ENCODE data around the gene HYAL1. TPM values are rescaled to one million over a fixed set of nuclear protein-coding genes. Genes with fewer than 3 reads are reported as not detected.

The HYAL1 gene
- 1.9 and 4.8 TPM in 2 replicates for polyA plus RNA-seq (2014; cell fraction: cytosol; rRNA removed)
- 2.0 and 2.5 TPM in 2 replicates for polyA plus RNA-seq (2014; cell fraction: nucleus; rRNA removed)

DNA sequence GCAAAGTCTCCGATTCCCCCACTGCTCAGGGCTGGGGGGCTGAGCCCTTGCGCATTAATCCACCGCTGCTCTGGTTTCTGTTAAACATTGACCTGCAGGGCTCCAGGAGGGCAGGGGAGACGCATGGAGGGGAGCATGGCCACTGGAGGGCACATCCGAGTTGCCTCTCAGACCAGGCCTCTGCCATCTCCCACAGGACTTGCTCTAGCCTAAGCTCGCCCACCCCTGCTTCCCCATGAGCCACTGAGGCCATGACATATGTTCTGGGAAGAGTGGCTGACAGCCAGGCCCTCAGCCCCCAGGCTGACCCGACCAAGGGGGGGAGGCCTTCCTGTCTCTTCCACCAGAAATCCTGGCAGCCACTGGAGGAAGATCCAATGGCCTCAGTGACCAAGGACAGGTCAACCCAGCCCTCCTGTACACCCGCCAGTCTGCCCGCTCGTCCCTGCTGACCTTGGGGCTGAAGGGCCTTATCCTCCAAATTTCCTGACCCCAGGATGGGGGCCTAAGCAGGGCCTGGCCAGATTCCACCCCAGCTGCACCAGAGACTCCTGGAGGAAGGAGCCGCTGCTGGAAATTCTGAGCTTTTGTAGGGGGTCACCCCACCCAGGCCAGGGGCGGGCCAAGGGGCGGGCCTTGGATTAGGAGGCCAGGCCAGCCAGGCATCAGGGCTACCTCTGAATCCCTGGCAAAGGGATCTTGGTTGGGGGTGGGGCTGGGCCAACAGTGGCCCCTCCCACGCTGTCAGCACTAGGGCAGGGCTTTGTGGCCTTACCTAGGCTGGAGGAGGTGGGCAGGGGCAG, at the start of gene HYAL1:
TSS of gene HYAL1 (minus strand) at position 562 of the 803 bp plus-strand sequence. CDS start 618 bp downstream, outside the sequence.
- peak; percentile 71 for DNase-seq (ENCODE audit: low spot score)

GRCh38 chr3:50352781-50353180, 49.4 kb upstream of the HYAL1 start:
- DNase-seq (ENCODE audit: low spot score): no peak

DNA sequence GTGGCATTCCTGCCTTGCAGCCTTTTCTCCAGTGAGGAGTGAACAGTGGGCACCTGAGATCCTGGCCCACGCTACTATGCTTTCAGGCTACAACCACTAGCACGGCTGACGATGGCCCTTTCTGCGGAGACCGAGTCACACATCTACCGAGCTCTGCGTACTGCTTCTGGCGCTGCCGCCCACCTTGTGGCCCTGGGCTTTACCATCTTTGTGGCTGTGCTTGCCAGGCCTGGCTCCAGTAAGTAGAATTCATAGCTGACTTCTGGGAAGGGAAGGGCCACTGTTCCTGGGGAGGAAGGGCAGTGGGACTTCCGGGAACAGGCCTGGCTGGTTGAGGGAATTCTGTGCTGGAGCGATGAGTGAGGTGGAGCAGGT, 47.9 kb upstream of the HYAL1 start:
- DNase-seq (ENCODE audit: low spot score): no peak

GRCh38 chr3:50350527-50351322, 47.4 kb upstream of the HYAL1 start, which contains the start of the genes CYB561D2 and NPRL2:
Gene CYB561D2, plus strand, starts transcription at chr3:50350862. Its CDS starts 572 bp downstream, at chr3:50351434.
Gene NPRL2, minus strand, starts transcription at chr3:50350775. Its CDS starts 123 bp downstream, at chr3:50350652.
- DNase-seq (ENCODE audit: low spot score): peak; percentile 91

GRCh38 chr3:50350213-50350526, 46.8 kb upstream of the HYAL1 start:
- no peak for DNase-seq (ENCODE audit: low spot score)

DNA sequence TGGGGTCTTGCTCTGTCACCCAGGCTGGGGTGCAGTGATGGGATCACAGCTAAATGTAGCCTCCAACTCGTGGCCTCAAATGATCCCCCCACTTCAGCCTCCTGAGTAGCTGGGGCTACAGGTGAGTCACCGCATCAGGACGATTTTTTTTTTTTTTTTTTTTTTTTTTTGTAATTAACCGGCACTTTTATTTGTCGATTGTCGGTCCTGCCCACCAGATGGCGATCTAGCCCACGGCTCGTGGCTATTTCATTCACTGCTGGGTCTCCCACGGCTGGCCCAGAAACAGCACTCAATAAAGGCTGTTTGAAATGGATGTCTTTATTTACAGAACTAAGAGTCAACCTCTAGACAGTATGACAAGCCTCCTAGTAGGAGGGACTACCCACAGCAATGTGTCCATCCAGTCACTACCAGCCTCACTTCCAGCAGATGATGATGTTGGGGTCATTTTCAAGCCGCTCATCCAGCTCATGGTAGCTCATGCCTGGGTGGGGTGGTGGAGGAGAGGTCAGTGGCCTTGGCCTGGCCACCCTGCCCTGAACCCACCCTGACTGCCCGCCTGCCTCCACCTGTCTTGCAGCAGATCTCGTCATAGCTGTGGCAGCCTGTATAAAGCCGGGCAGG, 43.9 kb upstream of the HYAL1 start:
- peak; percentile 59 for DNase-seq (ENCODE audit: low spot score)

DNA sequence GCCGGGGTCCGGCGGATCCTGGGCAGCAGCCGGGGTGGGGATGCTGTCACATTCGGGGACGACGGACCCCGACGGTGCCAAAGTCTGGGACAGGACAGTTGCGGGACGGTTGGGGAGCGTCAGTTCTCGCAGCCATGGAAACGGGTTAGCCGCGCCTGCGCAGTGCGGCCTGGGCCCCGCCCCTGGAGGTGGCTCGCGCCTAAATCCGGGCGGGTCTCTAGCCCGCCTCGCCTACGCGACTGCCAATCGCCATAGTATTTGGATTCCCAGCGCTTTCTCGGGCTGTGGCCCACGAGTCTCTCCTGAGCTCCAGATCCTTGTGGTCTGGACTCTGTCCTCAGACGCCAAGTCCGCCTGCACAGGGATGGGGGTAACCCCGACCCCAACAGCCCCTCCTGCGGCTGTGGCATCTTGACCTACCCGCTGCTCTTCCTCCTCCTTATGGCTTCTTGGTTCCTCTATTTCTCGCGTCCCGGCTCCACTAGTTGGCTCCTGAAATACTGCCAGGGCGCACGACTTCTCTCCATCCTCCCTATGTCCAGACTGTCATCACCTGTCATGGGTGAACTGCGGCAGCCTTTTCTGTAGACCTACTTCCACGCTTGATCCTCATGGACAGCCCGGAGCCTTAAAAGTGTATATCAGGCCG, 42.3 kb upstream of the HYAL1 start, which contains the start of gene ZMYND10:
TSS of gene ZMYND10 (minus strand) at position 147 of the 649 bp plus-strand sequence. CDS start 153 bp downstream, outside the sequence.
- DNase-seq (ENCODE audit: low spot score): no peak

DNA sequence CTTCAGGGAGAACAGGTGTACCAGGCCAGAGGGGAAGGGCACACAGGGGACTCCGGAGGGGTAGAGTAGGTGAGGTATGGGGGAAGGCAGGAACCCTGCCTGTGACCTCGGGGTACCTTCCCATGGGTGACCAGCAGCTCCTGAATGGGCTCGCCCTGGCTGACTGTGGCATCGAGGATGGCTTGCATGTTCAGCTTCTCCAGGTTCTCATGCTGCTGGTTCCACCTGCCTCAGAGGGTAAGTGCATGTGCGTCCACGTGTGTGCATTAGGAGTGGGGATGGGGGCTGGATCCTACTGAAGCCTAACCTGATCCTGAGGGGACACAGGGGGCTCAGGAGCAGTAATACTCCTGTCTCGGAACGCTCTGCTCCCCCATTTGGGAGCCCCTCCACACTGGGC, 41.6 kb upstream of the HYAL1 start:
- no peak for DNase-seq (ENCODE audit: low spot score)

GRCh38 chr3:50342813-50343633, 39.6 kb upstream of the HYAL1 start:
- DNase-seq (ENCODE audit: low spot score): no peak

DNA sequence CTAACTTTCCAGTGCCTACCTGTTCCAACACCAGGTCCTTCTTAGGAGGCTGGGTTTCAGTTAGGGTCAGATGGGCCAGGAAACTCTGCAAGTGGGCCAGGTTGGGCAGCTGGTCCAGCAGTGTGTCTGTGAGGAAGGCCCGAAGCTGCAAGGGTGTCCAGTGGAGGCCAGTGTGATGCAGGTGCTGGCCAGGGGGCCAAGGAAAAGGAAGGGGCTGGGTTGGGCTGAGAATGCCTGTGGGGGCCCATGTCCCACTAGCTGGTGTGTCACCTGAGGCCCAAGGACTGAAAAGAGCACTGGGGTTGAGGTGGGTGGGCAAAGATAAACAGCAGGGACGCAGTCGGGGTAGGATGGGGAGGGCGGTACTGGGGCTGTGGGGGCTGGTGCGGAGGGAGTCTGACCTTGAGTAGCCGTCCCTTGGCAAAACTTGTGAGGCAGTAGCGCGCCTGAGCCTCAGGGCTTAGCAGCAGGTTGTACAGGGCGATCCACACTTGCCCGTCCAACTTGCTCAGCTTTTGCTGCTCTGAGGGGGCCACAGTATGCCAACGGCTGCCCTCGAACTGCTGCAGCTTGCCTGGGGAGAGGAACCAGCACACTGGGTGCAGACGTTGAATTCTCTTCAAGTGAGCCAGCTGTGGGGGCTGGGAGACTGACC, 38.7 kb upstream of the HYAL1 start:
- no peak for DNase-seq (ENCODE audit: low spot score)

GRCh38 chr3:50341537-50341936, 38.2 kb upstream of the HYAL1 start:
- no peak for DNase-seq (ENCODE audit: low spot score)

DNA sequence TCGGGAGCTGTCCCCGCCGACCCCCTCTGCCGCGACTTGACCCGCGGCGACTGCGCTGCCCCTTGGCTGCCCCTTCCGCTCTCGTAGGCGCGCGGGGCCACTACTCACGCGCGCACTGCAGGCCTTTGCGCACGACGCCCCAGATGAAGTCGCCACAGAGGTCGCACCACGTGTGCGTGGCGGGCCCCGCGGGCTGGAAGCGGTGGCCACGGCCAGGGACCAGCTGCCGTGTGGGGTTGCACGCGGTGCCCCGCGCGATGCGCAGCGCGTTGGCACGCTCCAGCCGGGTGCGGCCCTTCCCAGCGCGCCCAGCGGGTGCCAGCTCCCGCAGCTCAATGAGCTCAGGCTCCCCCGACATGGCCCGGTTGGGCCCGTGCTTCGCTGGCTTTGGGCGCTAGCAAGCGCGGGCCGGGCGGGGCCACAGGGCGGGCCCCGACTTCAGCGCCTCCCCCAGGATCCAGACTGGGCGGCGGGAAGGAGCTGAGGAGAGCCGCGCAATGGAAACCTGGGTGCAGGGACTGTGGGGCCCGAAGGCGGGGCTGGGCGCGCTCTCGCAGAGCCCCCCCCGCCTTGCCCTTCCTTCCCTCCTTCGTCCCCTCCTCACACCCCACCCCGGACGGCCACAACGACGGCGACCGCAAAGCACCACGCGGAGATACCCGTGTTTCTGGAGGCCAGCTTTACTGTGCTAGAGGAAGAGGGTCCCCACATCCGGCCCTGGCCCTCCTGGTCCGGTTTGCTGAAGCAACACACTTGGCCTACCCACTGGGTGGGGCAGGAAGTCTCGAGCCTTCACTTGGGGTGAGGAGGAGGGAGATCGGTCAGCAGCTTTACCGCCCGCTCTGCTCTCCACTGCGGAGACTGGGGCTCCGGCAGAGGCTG, 37.3 kb upstream of the HYAL1 start, which contains the start of gene RASSF1:
TSS of gene RASSF1 (minus strand) at position 389 of the 882 bp plus-strand sequence. CDS start at position 358, 31 bp downstream.
- DNase-seq (ENCODE audit: low spot score): no peak

- no peak for DNase-seq (ENCODE audit: low spot score)
These were observed 36.7 kb upstream of the HYAL1 start for GRCh38 chr3:50340147-50340447.

DNA sequence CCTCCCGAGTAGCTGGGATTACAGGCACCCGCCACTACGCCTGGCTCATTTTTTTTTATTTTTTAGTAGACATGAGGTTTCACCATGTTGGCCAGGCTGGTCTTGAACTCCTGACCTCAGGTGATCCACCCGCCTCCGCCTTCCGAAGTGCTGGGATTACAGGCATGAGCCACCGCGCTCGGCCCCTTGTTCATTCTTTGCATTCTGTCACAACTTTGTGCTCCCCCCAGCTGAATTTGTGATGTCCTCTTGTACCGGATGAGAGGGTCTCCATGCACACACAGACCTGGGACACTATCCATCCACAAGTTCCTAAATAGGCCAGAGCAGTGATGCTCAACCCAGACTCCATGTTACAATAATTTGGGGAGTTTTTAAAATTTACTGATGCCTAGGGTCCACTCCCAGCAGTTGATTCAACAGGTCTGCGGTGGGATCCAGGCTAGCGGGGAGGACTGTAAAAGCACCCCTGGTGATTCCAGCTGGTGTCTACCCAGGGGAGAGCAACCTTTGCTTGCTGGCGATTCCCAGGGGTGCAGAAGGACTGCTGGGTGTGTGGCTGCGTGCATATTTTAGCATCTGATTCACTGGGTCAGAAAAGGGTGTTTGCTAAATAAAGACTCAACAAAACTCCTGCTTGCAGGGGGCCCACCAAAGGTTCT, 36.2 kb upstream of the HYAL1 start:
- no peak for DNase-seq (ENCODE audit: low spot score)

DNA sequence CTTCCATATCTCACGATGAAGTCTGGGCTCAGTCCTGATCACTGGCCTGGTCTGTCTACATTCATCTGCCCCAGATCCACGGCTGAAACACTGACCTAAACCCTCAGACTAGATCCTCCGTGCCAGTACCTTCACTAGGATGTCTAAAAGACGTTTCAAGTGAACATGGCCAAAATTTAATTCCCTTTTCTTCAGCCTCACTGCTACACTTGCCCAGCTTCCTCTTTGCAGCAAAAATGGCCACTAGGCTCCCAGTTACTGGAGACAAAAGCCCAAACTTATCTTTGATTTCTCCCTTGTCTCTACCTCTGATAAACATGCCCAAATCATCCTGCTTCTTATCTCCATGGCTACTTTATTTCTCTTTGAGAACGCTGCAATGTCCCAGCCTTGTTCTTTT, 35.6 kb upstream of the HYAL1 start:
- no peak for DNase-seq (ENCODE audit: low spot score)

GRCh38 chr3:50337175-50337861, 33.9 kb upstream of the HYAL1 start:
- peak; percentile 98 for DNase-seq (ENCODE audit: low spot score)

DNA sequence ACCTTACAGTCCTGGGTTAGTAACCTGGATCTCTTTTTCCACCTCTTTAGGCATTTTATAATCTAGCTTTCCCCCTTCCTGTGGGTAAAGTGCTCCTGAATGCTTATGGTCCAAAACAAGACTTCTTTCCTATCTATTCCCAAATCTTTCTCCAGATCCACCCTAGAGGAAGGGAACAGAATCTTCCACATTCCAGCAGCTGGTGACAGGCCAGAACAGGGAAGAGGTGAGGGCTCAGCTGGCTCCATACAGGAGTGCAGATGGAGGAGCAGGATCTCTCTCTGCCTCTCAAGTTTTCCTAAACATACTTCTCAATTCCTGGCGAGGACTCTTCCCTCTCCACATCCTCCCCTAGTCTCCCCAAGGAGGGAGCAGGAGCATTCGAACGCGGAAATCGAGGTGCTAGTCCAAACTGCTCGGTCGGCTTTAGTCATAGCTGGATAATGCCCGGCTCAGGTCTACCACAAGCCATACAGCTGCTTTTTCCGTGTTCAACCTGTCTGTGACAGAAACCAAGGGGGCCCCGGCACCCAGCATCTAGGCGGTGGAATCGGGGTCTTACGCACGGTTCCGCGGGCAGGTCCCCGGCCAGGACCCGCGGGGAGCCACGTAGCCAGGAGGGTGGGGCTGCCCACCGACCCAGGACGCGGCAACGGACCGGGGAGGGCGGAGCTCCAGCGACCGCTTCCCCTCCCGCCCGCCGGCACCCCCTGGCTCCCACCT, 33.2 kb upstream of the HYAL1 start:
- peak; percentile 23 for DNase-seq (ENCODE audit: low spot score)

All from SK-N-DZ (cell line).